ENCODE measurements around the gene RBM47.
"Not testable (repeated sequence)": the region's sequence is repeated elsewhere in the genome, so short reads cannot be mapped to it uniquely, and the experiment has no call there.

RBM47 gene

GRCh38 chr4:40585201-40585799, 44.4 kb downstream of the RBM47 start:
- no peak for DNase-seq

DNA sequence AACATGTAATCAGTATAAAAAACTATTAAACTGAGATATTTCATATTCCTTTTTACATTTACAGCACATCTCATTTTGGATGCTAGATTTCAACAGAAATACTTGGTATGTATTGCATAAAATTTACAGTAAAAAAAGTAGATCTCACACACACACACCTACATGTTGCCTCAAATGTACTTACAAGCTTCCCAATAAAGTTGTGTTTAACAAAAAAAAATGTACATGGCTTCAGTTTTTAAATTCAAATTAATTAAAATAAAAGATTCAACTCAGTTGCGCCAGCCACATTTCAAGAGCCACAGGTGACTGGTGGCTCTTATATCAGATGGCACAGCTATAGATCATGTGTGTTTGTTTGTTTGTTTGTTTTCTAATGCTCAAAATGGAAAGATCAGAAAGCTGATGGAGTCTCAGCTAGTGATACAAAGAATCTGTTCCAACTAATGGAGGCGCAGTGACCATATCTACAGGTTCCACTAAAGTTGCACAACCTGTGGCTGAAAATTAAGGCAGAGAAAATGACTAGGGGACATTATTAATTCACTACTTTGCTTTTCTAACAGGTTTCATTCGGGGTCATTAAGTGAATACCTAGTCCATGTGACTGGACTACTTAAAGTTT, 45.0 kb downstream of the RBM47 start:
- DNase-seq, result no peak

GRCh38 chr4:40583850-40584439, 45.7 kb downstream of the RBM47 start:
- DNase-seq, result no peak

- no peak for DNase-seq
Observed at GRCh38 chr4:40582413-40582812, 47.3 kb downstream of the RBM47 start.

DNA sequence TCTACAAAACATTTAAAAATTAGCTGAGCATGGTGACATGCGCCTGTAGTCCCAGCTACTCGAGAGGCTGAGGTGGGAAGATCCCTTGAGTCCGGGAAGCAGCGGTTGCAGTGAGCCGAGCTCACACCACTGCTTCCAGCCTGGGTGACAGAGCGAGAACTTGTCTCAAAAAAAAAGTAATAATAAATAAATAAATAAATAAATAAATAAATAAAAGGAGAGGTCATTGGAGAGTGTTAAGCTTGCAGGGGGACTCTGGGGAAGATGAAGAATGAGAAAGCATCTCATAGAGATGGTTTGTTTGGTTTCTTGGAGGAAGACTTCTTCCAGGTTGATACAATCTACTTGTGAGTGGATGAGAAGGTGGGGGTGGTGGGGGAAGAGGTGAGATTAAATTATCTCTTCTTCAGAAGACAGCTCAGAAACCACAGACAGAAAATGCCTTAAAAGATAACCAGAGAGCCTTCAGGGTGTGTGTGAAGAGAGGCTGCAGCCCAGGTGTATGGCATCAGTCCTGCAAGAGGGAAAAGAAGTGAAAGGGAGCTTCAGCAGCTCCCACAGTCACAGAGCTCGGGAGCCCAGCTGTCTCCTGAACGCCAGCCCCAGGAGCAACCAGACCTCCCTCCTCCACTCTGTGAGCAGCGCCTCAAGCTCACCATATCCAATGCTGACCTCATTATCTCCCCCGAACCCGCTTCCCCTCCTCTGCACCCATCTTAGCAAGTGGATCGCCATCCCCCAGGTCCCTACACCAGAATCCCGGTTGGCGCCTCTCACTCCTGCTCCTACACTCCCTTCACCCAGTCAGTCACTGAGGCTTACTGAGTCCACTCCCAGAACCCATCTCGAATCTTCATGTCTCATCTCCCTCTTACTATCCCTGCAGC, 48.2 kb downstream of the RBM47 start:
- no peak for DNase-seq

- no peak for DNase-seq
Observed at GRCh38 chr4:40579983-40580382, 49.7 kb downstream of the RBM47 start.

GRCh38 chr4:40577588-40578253, 51.9 kb downstream of the RBM47 start:
- no peak for DNase-seq

DNA sequence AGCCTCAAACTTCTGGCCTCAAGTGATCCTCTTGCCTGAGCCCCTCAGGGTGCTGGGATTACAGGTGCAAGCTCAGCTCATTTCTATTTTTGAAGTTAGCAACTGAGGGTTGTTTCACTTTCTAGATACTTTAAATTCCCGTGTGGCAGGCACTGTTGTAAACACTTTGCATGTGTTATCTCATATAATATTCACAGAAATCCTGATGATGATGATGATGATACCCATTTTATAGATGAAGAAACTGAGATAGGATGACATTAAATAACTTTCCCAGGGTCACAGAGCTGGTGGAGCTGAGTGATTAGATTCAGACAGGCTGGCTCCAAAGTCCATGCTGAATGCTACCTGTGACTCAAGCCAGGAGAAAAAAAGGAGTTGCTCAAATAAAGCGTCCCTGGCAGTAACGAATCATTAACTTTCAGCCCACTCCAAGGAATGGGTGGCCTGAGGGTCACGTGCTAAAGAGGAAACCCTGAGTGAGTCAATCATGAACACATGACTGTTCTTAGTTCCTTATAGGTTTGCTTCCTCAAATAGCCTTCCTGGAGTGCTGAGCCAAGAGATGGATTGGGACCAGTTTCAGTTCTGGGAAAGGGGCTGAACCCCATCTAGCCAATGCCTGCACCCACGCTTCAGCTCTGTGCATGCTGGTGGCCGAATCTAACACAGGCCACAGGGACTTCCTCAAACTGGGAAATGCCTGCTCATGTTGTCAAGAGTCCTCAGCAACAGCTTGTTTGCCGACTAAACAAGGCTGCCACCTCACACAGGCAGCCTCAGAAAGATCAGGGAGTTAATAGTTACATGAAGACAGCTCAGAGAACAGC, 52.8 kb downstream of the RBM47 start:
- DNase-seq, result no peak

DNA sequence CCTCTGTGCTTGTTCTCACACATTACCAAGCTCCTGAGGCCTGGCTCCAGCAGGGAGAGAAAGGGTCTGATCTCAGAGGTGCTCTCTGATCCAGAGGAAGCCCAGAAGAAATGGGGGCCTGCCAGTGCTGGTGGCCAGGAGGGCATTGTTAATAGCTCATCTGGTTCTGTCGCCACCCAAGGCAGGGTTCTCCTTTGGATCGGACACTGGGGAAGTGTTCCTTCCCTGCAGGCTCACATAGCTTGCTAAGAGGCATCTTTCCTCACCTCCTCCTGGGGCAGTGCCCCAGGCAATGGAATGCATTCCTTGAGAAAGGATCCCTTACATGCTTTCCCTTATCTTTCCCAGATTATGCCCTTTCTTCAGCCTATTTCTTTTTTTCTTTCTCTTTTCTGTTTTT, 53.8 kb downstream of the RBM47 start:
- no peak for DNase-seq

GRCh38 chr4:40573593-40574311, 55.9 kb downstream of the RBM47 start:
- no peak for DNase-seq

DNA sequence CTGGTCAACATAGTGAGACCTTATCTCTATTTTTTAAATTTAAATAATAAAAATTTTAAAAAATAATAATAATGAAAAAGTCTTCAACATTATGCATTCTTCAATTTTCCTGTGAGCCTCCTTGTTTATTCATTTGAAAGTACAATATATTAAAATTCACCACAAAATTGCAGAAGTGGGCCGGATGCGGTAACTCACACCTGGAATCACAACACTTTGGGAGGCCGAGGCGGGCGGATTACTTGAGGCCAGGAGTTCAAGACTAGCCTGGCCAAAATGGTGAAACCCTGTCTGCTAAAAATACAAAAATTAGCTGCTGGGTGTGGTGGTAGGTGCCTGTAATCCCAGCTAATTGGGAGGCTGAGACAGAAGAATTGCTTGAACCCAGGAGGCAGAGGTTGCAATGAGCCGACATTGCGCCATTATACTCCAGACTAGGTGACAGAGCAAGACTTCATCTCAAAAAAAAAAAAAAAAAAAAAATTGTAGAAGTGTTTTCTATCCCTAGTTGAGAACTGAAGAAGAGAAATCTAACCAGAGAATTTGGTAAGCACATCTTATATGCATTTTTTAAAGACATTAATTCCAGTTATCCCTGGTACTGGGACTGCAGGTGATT, 56.9 kb downstream of the RBM47 start:
- DNase-seq, result no peak

DNA sequence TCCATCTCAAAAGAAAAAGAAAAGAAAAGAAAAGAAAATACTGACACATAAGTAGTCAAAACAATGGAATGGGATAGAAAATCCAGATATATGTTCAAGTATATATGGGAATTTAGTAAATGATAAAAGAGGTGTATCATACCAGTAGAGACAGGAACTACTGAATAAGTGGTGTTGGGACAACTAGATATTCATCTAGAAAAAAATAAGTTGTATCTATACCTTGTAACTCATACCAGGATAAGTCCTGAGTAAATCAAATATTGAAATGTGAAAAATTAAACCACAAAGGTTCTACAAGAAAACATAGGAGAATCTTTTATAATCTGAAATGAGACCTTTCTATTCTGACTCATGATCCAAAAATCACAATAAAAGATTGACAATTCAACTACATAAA, 58.5 kb downstream of the RBM47 start:
- DNase-seq, result no peak

DNA sequence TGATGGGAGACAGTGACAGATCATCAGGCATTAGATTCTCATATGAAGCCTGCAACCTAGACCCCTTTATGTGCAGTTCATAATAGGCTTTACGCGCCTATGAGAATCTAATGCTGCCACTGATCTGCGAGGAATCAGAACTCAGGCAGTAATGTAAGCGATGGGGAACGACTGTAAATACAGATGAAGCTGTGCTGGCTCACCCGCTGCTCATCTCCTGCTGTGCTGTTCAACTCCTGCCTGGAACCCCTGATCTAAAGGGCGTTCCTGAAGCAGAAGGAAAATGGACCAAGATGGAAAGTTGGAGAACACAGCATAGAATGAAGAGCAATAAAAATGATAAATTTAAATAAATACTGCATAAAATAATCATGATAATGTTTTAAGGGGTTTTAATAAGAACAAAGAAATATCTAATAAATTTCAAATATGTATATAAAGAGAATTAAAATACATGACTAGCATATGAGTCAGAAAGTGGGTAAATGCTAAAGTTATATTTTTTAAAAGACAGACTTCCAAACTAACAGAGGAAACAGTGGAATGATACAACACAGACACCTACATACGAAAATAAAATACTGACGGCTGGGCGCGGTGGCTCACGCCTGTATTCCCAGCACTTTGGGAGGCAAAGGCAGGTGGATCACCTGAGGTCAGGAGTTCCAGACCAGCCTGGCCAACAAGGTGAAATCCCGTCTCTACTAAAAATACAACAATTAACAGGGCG, 59.2 kb downstream of the RBM47 start:
- no peak for DNase-seq

- peak; percentile 61 for DNase-seq
Observed at GRCh38 chr4:40564815-40565483, 64.7 kb downstream of the RBM47 start.

GRCh38 chr4:40564004-40564403, 65.7 kb downstream of the RBM47 start:
- DNase-seq, result no peak

DNA sequence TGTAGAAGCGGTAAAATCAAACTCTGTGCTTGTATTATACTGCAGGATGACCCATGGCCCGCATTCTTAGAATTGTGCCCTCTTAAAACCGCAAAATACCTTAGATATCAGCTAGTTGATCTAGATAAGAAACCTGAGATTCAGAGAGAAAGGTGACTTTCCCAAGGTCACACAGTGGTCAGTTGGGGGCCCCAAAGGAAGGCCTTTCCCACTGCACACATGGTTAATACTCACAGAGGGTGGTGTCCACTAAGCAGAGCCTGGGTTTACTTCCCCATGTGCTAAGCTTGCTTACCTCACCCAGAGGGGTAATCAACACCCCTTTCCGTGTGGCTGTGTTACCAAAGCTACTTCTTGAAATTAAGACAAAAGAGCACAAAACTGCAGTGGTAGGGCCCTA, 66.3 kb downstream of the RBM47 start:
- no peak for DNase-seq

- no peak for DNase-seq
Observed at GRCh38 chr4:40562681-40563080, 67.0 kb downstream of the RBM47 start.

DNA sequence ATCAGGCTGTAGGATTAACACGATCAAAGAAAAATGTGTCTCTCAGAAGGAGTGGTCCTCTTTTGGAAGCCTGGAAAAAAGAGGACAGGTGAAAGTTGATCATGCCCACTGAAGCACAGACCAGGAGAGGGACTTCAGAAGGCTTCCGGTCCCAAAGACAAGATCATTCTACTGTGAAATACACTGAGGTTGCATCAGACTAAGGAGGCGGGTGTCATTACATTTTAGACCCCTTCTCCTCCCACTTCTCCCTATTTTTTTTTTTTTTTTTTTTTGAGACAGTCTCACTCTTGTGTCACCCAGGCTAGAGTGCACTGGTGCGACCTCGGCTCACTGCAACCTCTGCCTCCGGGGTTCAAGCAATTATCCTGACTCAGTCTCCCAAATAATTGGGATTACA, 67.5 kb downstream of the RBM47 start:
- no peak for DNase-seq

DNA sequence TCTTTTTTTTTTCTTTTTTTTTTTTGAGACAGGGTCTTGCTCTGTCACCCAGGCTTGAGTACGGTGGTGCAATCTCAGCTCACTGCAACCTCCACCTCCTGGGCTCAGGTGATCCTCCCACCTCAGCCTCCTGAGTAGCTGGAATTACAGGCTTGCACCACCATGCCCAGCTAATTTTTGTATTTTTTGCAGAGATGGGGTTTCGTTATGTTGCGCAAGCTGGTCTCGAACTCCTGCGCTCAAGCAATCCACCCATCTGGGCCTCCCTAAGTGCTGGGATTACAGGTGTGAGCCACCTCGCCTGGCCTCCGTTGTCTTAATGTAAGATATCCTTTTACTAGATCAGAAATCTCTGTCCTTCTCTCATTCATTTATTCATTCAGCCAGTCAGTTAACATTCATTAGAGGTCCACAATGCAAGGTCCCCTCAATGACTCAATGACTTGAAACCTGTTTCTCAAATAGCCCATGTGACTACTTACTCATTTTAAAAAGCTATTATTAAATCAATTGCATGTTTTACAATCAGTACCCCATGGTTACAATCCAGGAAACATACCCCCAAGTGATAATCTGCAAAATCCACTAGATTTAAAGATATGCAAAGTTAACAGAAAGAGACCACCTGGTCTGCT, 68.0 kb downstream of the RBM47 start:
- DNase-seq, result not testable (repeated sequence)

Measured in NCI-H524 treated with DMSO at 0.1 percent for 48 hours (cell line).